Liver (tissue), 9 donors: Measurements from ENCODE around the gene PLIN1. TPM values are rescaled to one million over a fixed set of nuclear protein-coding genes. Genes with fewer than 3 reads are reported as not detected.

ENCODE experiments used
- DNase-seq: peaks from one replicate; pipeline ENCODE4 v3.0.0-alpha.2; 2017; ENCODE audit warnings: low spot score
- H3K27ac ChIP-seq, 2 donors: one replicate each; pipeline ENCODE4 v1.7.0; 2013; ENCODE audit warnings: inconsistent platforms in 2 of 2, low read length in 2 of 2, control low read depth in 1 of 2, low read depth in 1 of 2, mild to moderate bottlenecking in 1 of 2
- H3K27me3 ChIP-seq, 4 donors: one replicate each; pipeline versions ENCODE4 v1.6.1 to v1.7.0; 2013; ENCODE audit warnings: low read length in 3 of 4, inconsistent platforms in 1 of 4, mild to moderate bottlenecking in 1 of 4, moderate library complexity in 1 of 4; ENCODE audit not compliant: control insufficient read depth in 4 of 4, insufficient read depth in 4 of 4
- H3K36me3 ChIP-seq, 4 donors: one replicate each; pipeline versions ENCODE4 v1.6.1 to v1.7.0; 2013; ENCODE audit warnings: low read length in 3 of 4, mild to moderate bottlenecking in 3 of 4, low read depth in 1 of 4, moderate library complexity in 1 of 4; ENCODE audit not compliant: control insufficient read depth in 4 of 4, insufficient read depth in 3 of 4
- H3K4me1 ChIP-seq, 4 donors: one replicate each; pipeline versions ENCODE4 v1.6.1 to v1.7.0; 2013; ENCODE audit warnings: low read length in 3 of 4, mild to moderate bottlenecking in 3 of 4, moderate library complexity in 1 of 4; ENCODE audit not compliant: control insufficient read depth in 4 of 4, insufficient read depth in 4 of 4
- H3K4me3 ChIP-seq, 3 donors: one replicate each; pipeline versions ENCODE4 v1.6.1 to v1.7.0; 2013; ENCODE audit warnings: low read length in 3 of 3, control low read depth in 1 of 3, low read depth in 1 of 3, mild to moderate bottlenecking in 1 of 3
- H3K9ac ChIP-seq, 2 donors: one replicate each; pipeline ENCODE4 v1.7.0; 2013; ENCODE audit warnings: low read length in 2 of 2, mild to moderate bottlenecking in 2 of 2, moderate library complexity in 2 of 2, control low read depth in 1 of 2, low read depth in 1 of 2
- H3K9me3 ChIP-seq, 4 donors: one replicate each; pipeline versions ENCODE4 v1.6.1 to v1.7.0; 2013; ENCODE audit warnings: low read length in 3 of 4; ENCODE audit not compliant: control insufficient read depth in 4 of 4
- ATF3 ChIP-seq: IDR thresholded peaks from 2 replicates; pipeline ENCODE4 v1.6.1; 2016; ENCODE audit warnings: antibody characterized with exemption
- CTCF ChIP-seq: fragments of 150-350 bp; IDR thresholded peaks from 2 replicates; pipeline ENCODE4 v1.5.1; 2017; ENCODE audit warnings: improper control_type of control experiment, low read depth, low read length; ENCODE audit not compliant: missing input control
- EGR1 ChIP-seq, 2 donors: IDR thresholded peaks; 2 replicates each; pipeline ENCODE4 v1.6.1; 2016 to 2018; ENCODE audit warnings: antibody characterized with exemption in 2 of 2, low read depth in 2 of 2
- FOXA1 ChIP-seq: IDR thresholded peaks from 2 replicates; pipeline ENCODE4 v1.6.1; 2016; ENCODE audit warnings: antibody characterized with exemption
- FOXA2 ChIP-seq: IDR thresholded peaks from 2 replicates; pipeline ENCODE4 v1.6.1; 2016; ENCODE audit warnings: antibody characterized with exemption
- GABPA ChIP-seq, 2 donors: IDR thresholded peaks in 1 of 2; conservative IDR thresholded peaks in 1 of 2; 2 replicates each; pipeline ENCODE4 v1.6.1; 2016; ENCODE audit warnings: antibody characterized with exemption in 2 of 2, mild to moderate bottlenecking in 1 of 2, moderate library complexity in 1 of 2
- HNF4A ChIP-seq, 2 donors: conservative IDR thresholded peaks; 2 replicates each; pipeline ENCODE4 v1.6.1; 2016; ENCODE audit warnings: antibody characterized with exemption in 2 of 2, mild to moderate bottlenecking in 2 of 2
- HNF4G ChIP-seq: IDR thresholded peaks from 2 replicates; pipeline ENCODE4 v1.6.1; 2016; ENCODE audit warnings: antibody characterized with exemption
- JUND ChIP-seq, 2 donors: IDR thresholded peaks; 2 replicates each; pipeline ENCODE4 v1.6.1; 2016; ENCODE audit warnings: antibody characterized with exemption in 2 of 2
- NR2F2 ChIP-seq: IDR thresholded peaks from 2 replicates; pipeline ENCODE4 v1.6.1; 2016; ENCODE audit warnings: antibody characterized with exemption
- RAD21 ChIP-seq, 2 donors: IDR thresholded peaks; 2 replicates each; pipeline ENCODE4 v1.6.1; 2016; ENCODE audit warnings: antibody characterized with exemption in 2 of 2, mild to moderate bottlenecking in 2 of 2
- RXRA ChIP-seq, 2 donors: IDR thresholded peaks; 2 replicates each; pipeline ENCODE4 v1.6.1; 2017 to 2018; ENCODE audit warnings: antibody characterized with exemption in 2 of 2, mild to moderate bottlenecking in 1 of 2
- SP1 ChIP-seq: IDR thresholded peaks from 2 replicates; pipeline ENCODE4 v1.6.1; 2018; ENCODE audit warnings: antibody characterized with exemption, mild to moderate bottlenecking
- TAF1 ChIP-seq: conservative IDR thresholded peaks from 2 replicates; pipeline ENCODE4 v1.6.1; 2016; ENCODE audit warnings: antibody characterized with exemption, mild to moderate bottlenecking
- YY1 ChIP-seq: IDR thresholded peaks from 2 replicates; pipeline ENCODE4 v1.6.1; 2016; ENCODE audit warnings: antibody characterized with exemption, mild to moderate bottlenecking
- ZBTB33 ChIP-seq: IDR thresholded peaks from 2 replicates; pipeline ENCODE4 v1.6.1; 2016; ENCODE audit warnings: antibody characterized with exemption
- WGBS: extraction: QIAGEN DNeasy Blood & Tissue Kit; methylation state at CpG from one replicate; pipeline ENCODE4 v1.1.7; 2013; 5-methylcytosine and 5-hydroxymethylcytosine counted together
- polyA plus RNA-seq, 2 donors: library from polyadenylated mRNA; stranded (reverse) in 1 of 2; unstranded in 1 of 2; fragments of 200-250 nt in 1 of 2; fragments of >200 nt in 1 of 2; fragmentation: Nextera tagmentation in 1 of 2; extraction: Ambion mirVana in 1 of 2; gene quantifications; one replicate each; pipeline versions ENCODE4 v1.2.1 to v1.2.3, GENCODE V29; 2013 to 2015
- total RNA-seq, 2 donors: library from RNA; depleted of rRNA; stranded (reverse); fragments of >200 nt; gene quantifications; one replicate each; pipeline ENCODE4 v1.2.3, GENCODE V29; 2014
- TF ChIP-seq, protein P1 (sequence below): IDR thresholded peaks from 2 replicates; pipeline ENCODE4 v1.6.1; 2016; ENCODE audit warnings: antibody characterized with exemption, mild to moderate bottlenecking
- TF ChIP-seq, protein P2 (sequence below): IDR thresholded peaks from 2 replicates; pipeline ENCODE4 v1.6.1; 2016; ENCODE audit warnings: antibody characterized with exemption
- donor health status: healthy.
- donor health status: healthy.
- donor health status: healthy.
- donor health status: healthy.
- donor health status: healthy.

Gene PLIN1
- total and polyA plus RNA-seq, 4 donors, result 10.2 to 46.0 (median 13.3) TPM

DNA sequence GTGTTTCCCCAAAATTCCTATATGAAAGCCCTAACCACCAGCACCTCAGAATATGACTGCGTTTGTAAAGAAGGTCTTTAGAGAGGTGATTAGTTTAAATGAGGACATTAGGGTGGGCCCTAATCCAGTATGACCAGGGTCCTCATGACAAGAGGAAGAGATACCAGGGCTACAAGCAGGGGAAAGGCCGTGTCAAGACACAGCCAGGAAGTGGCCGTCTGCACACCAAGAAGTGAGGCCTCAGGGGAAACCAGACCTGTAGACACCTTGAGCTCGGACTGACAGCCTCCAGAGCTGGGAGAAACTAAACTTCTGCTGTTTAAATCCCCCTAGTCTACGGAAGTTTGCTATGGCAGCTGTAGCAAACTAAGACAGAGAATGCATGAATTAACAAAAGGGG, 38.1 kb downstream of the PLIN1 start (continued):
- TF ChIP-seq ZBTB33, result no peak
- TF ChIP-seq, protein P1, sequence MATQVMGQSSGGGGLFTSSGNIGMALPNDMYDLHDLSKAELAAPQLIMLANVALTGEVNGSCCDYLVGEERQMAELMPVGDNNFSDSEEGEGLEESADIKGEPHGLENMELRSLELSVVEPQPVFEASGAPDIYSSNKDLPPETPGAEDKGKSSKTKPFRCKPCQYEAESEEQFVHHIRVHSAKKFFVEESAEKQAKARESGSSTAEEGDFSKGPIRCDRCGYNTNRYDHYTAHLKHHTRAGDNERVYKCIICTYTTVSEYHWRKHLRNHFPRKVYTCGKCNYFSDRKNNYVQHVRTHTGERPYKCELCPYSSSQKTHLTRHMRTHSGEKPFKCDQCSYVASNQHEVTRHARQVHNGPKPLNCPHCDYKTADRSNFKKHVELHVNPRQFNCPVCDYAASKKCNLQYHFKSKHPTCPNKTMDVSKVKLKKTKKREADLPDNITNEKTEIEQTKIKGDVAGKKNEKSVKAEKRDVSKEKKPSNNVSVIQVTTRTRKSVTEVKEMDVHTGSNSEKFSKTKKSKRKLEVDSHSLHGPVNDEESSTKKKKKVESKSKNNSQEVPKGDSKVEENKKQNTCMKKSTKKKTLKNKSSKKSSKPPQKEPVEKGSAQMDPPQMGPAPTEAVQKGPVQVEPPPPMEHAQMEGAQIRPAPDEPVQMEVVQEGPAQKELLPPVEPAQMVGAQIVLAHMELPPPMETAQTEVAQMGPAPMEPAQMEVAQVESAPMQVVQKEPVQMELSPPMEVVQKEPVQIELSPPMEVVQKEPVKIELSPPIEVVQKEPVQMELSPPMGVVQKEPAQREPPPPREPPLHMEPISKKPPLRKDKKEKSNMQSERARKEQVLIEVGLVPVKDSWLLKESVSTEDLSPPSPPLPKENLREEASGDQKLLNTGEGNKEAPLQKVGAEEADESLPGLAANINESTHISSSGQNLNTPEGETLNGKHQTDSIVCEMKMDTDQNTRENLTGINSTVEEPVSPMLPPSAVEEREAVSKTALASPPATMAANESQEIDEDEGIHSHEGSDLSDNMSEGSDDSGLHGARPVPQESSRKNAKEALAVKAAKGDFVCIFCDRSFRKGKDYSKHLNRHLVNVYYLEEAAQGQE, result no peak

DNA sequence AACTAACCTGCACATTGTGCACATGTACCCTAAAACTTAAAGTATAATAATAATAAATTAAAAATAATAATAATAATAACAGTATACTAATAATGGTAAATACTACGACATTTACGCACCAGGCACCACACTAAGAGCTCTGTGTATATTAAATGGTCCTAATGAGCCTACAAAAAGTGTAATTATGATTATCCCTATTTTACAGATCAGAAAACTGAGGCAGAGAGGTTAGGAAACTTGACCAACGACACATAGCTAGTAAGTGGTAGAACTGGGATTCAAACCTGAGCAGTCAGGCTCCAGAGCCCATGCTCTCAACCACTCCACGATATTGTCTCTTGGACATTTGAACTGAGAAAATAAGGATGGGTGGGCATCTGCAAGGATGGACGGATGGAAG, 38.9 kb downstream of the PLIN1 start:
- no peak for DNase-seq
- Histone ChIP-seq H3K9me3 (no peaks in the 10 kb centered on the region), H3K4me1 (peaks cover 0 to 4% (median 0%) of the 10 kb centered on the region in 4 donors), H3K27ac (no peak overlapping the region), H3K4me3 (no peak overlapping the region), H3K9ac (no peak overlapping the region), H3K27me3 (no peaks in the 10 kb centered on the region), H3K36me3 (no peaks in the 10 kb centered on the region)
- 94% methylated on average over 5 of the region's 5 CpGs for WGBS
- TF ChIP-seq NR2F2 (no peak), FOXA2 (no peak), SP1 (no peak), ATF3 (no peak), RAD21 (IDR thresholded peaks at IDR 0.05) (no peak), HNF4A (conservative IDR thresholded peaks at IDR 0.05) (no peak), EGR1 (IDR thresholded peaks at IDR 0.05; ENCODE audit: low read depth in 2 of 2) (no peak), HNF4G (no peak), ZBTB33 (no peak), YY1 (no peak), TAF1 (no peak), JUND (IDR thresholded peaks at IDR 0.05) (no peak), FOXA1 (no peak), CTCF (no peak), RXRA (IDR thresholded peaks at IDR 0.05) (no peak), GABPA (IDR thresholded peaks at IDR 0.05 in 1 of 2, conservative IDR thresholded peaks at IDR 0.05 in 1 of 2) (no peak)
- TF ChIP-seq, protein P1, result no peak
- TF ChIP-seq, protein P2, sequence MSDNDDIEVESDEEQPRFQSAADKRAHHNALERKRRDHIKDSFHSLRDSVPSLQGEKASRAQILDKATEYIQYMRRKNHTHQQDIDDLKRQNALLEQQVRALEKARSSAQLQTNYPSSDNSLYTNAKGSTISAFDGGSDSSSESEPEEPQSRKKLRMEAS, result no peak
